Neural cell (in vitro differentiated cells): ENCODE results near the gene ACTG2.

Experiments used
- EP300 ChIP-seq: fragments of 450-650 bp; conservative IDR thresholded peaks from 2 replicates; pipeline ENCODE4 v1.6.1; 2014; ENCODE audit warnings: antibody characterized with exemption, mild to moderate bottlenecking, moderate library complexity; ENCODE audit not compliant: poor library complexity, severe bottlenecking
- EZH2 ChIP-seq: fragments of 200-600, 300-800 bp; shearing (Covaris generic), sonication (generic); IDR thresholded peaks from 2 replicates; pipeline ENCODE4 v1.6.1; 2014; ENCODE audit warnings: antibody characterized with exemption, low read length, borderline replicate concordance, mild to moderate bottlenecking; ENCODE audit not compliant: insufficient read depth, poor library complexity, severe bottlenecking
- POLR2AphosphoS5 ChIP-seq: IDR thresholded peaks from 2 replicates; pipeline ENCODE4 v1.6.1; 2012
- TAF1 ChIP-seq: IDR thresholded peaks from 2 replicates; pipeline ENCODE4 v1.6.1; 2012; ENCODE audit warnings: low read depth
- TF ChIP-seq, protein P1 (sequence below): fragments of 450-650 bp; IDR thresholded peaks from 2 replicates; pipeline ENCODE4 v1.5.1; 2014; ENCODE audit warnings: antibody characterized with exemption, mild to moderate bottlenecking, moderate library complexity; ENCODE audit not compliant: poor library complexity, severe bottlenecking

DNA sequence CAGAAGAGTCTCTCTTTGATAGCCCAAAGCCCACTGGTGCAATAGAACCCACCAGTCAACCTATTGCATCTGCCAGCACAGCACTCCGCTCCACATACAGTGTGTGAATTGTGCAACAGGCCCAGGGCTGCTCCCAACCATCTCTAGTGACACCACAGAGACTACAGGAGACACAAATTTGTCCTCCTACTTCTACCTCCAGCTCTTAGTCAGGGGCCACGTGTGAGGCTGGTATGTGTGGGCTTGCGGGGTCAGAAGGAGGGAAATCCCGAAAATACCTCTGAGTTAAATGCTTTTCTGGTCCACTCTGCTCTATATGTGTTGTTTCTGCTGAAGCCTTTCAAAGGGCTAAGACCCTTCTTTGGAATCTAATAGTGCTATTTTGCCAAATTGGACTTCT lies 51.9 kb downstream of the ACTG2 start:
- TF ChIP-seq EP300 (no peak), POLR2AphosphoS5 (no peak), EZH2 (no peak), TAF1 (no peak)
- TF ChIP-seq, protein P1, sequence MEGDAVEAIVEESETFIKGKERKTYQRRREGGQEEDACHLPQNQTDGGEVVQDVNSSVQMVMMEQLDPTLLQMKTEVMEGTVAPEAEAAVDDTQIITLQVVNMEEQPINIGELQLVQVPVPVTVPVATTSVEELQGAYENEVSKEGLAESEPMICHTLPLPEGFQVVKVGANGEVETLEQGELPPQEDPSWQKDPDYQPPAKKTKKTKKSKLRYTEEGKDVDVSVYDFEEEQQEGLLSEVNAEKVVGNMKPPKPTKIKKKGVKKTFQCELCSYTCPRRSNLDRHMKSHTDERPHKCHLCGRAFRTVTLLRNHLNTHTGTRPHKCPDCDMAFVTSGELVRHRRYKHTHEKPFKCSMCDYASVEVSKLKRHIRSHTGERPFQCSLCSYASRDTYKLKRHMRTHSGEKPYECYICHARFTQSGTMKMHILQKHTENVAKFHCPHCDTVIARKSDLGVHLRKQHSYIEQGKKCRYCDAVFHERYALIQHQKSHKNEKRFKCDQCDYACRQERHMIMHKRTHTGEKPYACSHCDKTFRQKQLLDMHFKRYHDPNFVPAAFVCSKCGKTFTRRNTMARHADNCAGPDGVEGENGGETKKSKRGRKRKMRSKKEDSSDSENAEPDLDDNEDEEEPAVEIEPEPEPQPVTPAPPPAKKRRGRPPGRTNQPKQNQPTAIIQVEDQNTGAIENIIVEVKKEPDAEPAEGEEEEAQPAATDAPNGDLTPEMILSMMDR: no peak
